Effector memory CD4-positive, alpha-beta T cell (primary cell): ENCODE data around the gene EDDM3A.
"Not testable (repeated sequence)": the region's sequence is repeated elsewhere in the genome, so short reads cannot be mapped to it uniquely, and the experiment has no call there.

ENCODE experiments used
- DNase-seq, 3 donors: peaks; one replicate each; pipeline ENCODE4 v3.0.0-alpha.2; 2020
- H3K27ac ChIP-seq: 2 replicates; pipeline ENCODE4 v1.7.0; 2013; ENCODE audit warnings: mild to moderate bottlenecking, low read length, moderate library complexity; ENCODE audit not compliant: insufficient read depth, poor library complexity, severe bottlenecking
- H3K27me3 ChIP-seq: replicated peaks from 2 replicates; pipeline ENCODE4 v1.7.0; 2013; ENCODE audit warnings: mild to moderate bottlenecking, low read length; ENCODE audit not compliant: insufficient read depth, control insufficient read depth, poor library complexity, severe bottlenecking
- H3K36me3 ChIP-seq: 2 replicates; pipeline ENCODE4 v1.7.0; 2013; ENCODE audit warnings: mild to moderate bottlenecking, low read length, moderate library complexity; ENCODE audit not compliant: control insufficient read depth, insufficient read depth
- H3K4me1 ChIP-seq: 2 replicates; pipeline ENCODE4 v1.7.0; 2013; ENCODE audit warnings: low read length, mild to moderate bottlenecking; ENCODE audit not compliant: control insufficient read depth, insufficient read depth, poor library complexity, severe bottlenecking
- H3K4me3 ChIP-seq: 2 replicates; pipeline ENCODE4 v1.7.0; 2013; ENCODE audit warnings: low read length, low read depth, mild to moderate bottlenecking; ENCODE audit not compliant: insufficient read depth, poor library complexity, severe bottlenecking
- H3K9me3 ChIP-seq: 2 replicates; pipeline ENCODE4 v1.7.0; 2013; ENCODE audit warnings: mild to moderate bottlenecking, low read length, moderate library complexity; ENCODE audit not compliant: control insufficient read depth

The EDDM3A gene

GRCh38 chr14:20751963-20752562 lies 6.4 kb downstream of the EDDM3A start:
- Histone ChIP-seq H3K27me3 (peaks cover 3% of the 10 kb centered on the region), H3K36me3 (no peaks in the 10 kb centered on the region), H3K9me3 (peaks cover 8% of the 10 kb centered on the region), H3K4me1 (no peaks in the 10 kb centered on the region), H3K27ac (no peak overlapping the region), H3K4me3 (no peak overlapping the region)
- no peak for DNase-seq

- no peak overlapping the region for H3K27ac ChIP-seq
- peaks cover 8% of the 10 kb centered on the region for H3K9me3 ChIP-seq
- H3K27me3 ChIP-seq, result no peaks in the 10 kb centered on the region
- H3K4me3 ChIP-seq, result no peak overlapping the region
- no peak for DNase-seq
- H3K4me1 ChIP-seq, result no peaks in the 10 kb centered on the region
- no peaks in the 10 kb centered on the region for H3K36me3 ChIP-seq
Observed at GRCh38 chr14:20754308-20754707, 8.6 kb downstream of the EDDM3A start.

GRCh38 chr14:20755037-20755436 lies 9.3 kb downstream of the EDDM3A start:
- no peaks in the 10 kb centered on the region for H3K4me1 ChIP-seq
- peaks cover 8% of the 10 kb centered on the region for H3K9me3 ChIP-seq
- no peak overlapping the region for H3K27ac ChIP-seq
- no peak for DNase-seq
- H3K27me3 ChIP-seq, result no peaks in the 10 kb centered on the region
- H3K36me3 ChIP-seq, result no peaks in the 10 kb centered on the region
- no peak overlapping the region for H3K4me3 ChIP-seq

GRCh38 chr14:20757965-20758364 lies 12.3 kb downstream of the EDDM3A start:
- DNase-seq, result peak in 1 of 3 donors; percentile 8
- Histone ChIP-seq H3K36me3 (no peaks in the 10 kb centered on the region), H3K27me3 (no peaks in the 10 kb centered on the region), H3K9me3 (no peaks in the 10 kb centered on the region), H3K4me3 (no peak overlapping the region), H3K27ac (no peak overlapping the region), H3K4me1 (no peaks in the 10 kb centered on the region)

- H3K36me3 ChIP-seq, H3K27me3 ChIP-seq, H3K9me3 ChIP-seq, H3K27ac ChIP-seq, H3K4me3 ChIP-seq, H3K4me1 ChIP-seq, DNase-seq: not testable (repeated sequence)
Observed at GRCh38 chr14:20759465-20759864, 13.8 kb downstream of the EDDM3A start.

DNA sequence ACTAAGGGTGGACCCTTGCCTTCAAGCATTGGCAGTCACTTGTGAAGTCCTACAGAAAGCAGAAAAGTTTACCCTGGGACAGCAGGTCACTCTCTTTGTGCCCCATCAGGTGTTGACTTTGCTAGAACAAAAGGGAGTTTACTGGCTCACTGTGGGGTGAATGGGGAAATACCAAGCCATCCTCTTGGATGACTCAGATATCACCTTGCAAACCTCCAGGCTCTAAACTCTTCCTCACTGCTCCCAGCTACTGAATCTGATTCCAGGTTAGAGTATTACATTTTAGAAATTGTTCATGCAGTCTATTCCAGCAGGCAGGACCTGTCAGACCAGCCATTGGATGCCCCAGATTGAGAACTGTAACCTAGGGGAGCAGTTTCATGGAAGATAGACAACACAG lies 15.3 kb downstream of the EDDM3A start:
- H3K4me3 ChIP-seq, result no peak overlapping the region
- no peaks in the 10 kb centered on the region for H3K4me1 ChIP-seq
- DNase-seq, result no peak
- no peaks in the 10 kb centered on the region for H3K36me3 ChIP-seq
- no peaks in the 10 kb centered on the region for H3K9me3 ChIP-seq
- no peak overlapping the region for H3K27ac ChIP-seq
- no peaks in the 10 kb centered on the region for H3K27me3 ChIP-seq

DNA sequence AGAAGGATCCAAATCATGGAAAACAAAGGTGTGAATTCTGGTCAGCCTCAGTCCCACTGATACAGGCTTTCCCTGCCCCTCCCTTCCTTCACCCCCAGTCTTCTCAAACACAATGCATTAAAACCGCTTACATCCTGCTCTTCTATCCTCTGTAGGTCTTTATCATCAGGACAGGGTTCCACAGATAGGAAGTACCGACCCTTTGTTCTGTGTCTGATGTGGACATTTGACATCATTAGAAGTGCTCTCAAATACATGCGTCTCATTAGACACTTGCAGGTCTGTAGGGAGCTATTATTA lies 22.9 kb downstream of the EDDM3A start:
- H3K4me3 ChIP-seq, result no peak overlapping the region
- no peaks in the 10 kb centered on the region for H3K27me3 ChIP-seq
- DNase-seq, result no peak
- H3K4me1 ChIP-seq, result no peaks in the 10 kb centered on the region
- no peak overlapping the region for H3K27ac ChIP-seq
- no peaks in the 10 kb centered on the region for H3K9me3 ChIP-seq
- no peaks in the 10 kb centered on the region for H3K36me3 ChIP-seq

GRCh38 chr14:20769421-20769820 lies 23.7 kb downstream of the EDDM3A start:
- no peak overlapping the region for H3K27ac ChIP-seq
- no peaks in the 10 kb centered on the region for H3K9me3 ChIP-seq
- H3K36me3 ChIP-seq, result no peaks in the 10 kb centered on the region
- no peaks in the 10 kb centered on the region for H3K27me3 ChIP-seq
- no peaks in the 10 kb centered on the region for H3K4me1 ChIP-seq
- no peak overlapping the region for H3K4me3 ChIP-seq
- no peak for DNase-seq

DNA sequence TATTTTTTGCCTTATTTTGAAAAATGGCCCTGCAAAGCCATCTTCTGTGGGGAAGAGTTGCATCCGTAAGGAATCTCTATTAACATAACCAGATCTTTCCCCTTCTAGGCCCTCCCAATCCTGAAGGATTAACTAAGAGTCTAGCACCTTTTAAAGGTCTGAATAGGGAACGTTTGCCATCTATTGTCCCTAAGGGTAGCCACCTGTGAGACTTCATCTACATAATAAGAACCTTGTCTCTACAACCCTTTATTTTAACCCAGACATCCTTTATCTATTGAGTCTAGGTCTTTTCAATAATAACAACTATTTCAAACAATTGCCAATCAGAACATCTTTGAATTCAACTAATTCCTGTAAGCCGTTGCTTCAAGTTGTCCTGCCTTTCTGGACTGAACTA lies 27.0 kb downstream of the EDDM3A start:
- no peak overlapping the region for H3K27ac ChIP-seq
- H3K4me1 ChIP-seq, result no peaks in the 10 kb centered on the region
- no peaks in the 10 kb centered on the region for H3K27me3 ChIP-seq
- no peak overlapping the region for H3K4me3 ChIP-seq
- DNase-seq, result no peak
- no peaks in the 10 kb centered on the region for H3K36me3 ChIP-seq
- no peaks in the 10 kb centered on the region for H3K9me3 ChIP-seq

GRCh38 chr14:20774258-20774824 lies 28.7 kb downstream of the EDDM3A start:
- no peaks in the 10 kb centered on the region for H3K36me3 ChIP-seq
- H3K9me3 ChIP-seq, result no peaks in the 10 kb centered on the region
- no peaks in the 10 kb centered on the region for H3K4me1 ChIP-seq
- no peak overlapping the region for H3K4me3 ChIP-seq
- H3K27me3 ChIP-seq, result no peaks in the 10 kb centered on the region
- DNase-seq, result no peak
- H3K27ac ChIP-seq, result no peak overlapping the region
